HG02852 (cell line): Measurements from ENCODE around the gene GALM.
"Not testable (repeated sequence)": the region's sequence is repeated elsewhere in the genome, so short reads cannot be mapped to it uniquely, and the experiment has no call there.

Source experiments
- ATAC-seq: cut with Tn5 transposase; IDR thresholded peaks from one replicate; pipeline ENCODE4 v1.9.1; 2021; ENCODE audit warnings: mild to moderate bottlenecking, moderate library complexity; ENCODE audit not compliant: unreplicated experiment

Gene GALM

GRCh38 chr2:38755891-38756290 is 90.0 kb downstream of the GALM start:
- not testable (repeated sequence) for ATAC-seq

GRCh38 chr2:38763228-38763627 is 97.3 kb downstream of the GALM start:
- no peak for ATAC-seq

GRCh38 chr2:38763728-38764127 is 97.8 kb downstream of the GALM start:
- no peak for ATAC-seq

- no peak for ATAC-seq
These were observed 99.2 kb downstream of the GALM start for GRCh38 chr2:38765149-38765548.

GRCh38 chr2:38765551-38765950 is 99.6 kb downstream of the GALM start:
- ATAC-seq = no peak

- ATAC-seq = no peak
These were observed 105.7 kb downstream of the GALM start for GRCh38 chr2:38771632-38772031.

GRCh38 chr2:38775097-38775920 is 109.4 kb downstream of the GALM start:
- ATAC-seq = no peak

- no peak for ATAC-seq
These were observed 110.0 kb downstream of the GALM start for GRCh38 chr2:38775921-38776225.

- no peak for ATAC-seq
These were observed 110.6 kb downstream of the GALM start for GRCh38 chr2:38776531-38776930.

- no peak for ATAC-seq
These were observed 112.8 kb downstream of the GALM start for GRCh38 chr2:38778687-38779082.

GRCh38 chr2:38783586-38783985 is 117.7 kb downstream of the GALM start:
- no peak for ATAC-seq
